ENCODE data around the gene KRT83. TPM values are rescaled to one million over a fixed set of nuclear protein-coding genes. Genes with fewer than 3 reads are reported as not detected.

The KRT83 gene
- total RNA-seq, 1 donor from 2014 or later = not detected

DNA sequence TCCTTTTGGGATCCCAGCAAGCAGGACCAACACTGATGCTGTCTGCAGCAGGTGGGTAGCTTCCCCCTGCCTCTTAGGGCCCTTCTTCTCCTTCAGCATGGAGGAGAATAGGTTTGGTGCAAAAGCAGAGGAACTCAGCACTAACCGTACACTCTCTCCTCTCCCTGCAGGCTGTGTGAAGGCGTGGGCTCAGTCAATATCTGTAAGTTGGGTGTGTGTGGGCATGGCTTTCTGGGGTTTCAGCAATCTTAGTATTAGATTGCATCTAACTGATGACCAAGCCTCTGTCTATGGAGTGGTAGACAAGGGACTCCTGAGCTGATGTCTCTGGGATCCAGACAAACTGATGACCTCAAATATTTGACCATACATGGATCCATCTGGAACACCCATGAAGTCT, 31.8 kb upstream of the KRT83 start:
- H3K36me3 ChIP-seq = no peaks in the 10 kb centered on the region
- intact Hi-C loops (cut with DNase I) = no loop called here
- DNase-seq (ENCODE audit: low spot score in 2 of 2) = peak in 1 of 2 donors; percentile 15

DNA sequence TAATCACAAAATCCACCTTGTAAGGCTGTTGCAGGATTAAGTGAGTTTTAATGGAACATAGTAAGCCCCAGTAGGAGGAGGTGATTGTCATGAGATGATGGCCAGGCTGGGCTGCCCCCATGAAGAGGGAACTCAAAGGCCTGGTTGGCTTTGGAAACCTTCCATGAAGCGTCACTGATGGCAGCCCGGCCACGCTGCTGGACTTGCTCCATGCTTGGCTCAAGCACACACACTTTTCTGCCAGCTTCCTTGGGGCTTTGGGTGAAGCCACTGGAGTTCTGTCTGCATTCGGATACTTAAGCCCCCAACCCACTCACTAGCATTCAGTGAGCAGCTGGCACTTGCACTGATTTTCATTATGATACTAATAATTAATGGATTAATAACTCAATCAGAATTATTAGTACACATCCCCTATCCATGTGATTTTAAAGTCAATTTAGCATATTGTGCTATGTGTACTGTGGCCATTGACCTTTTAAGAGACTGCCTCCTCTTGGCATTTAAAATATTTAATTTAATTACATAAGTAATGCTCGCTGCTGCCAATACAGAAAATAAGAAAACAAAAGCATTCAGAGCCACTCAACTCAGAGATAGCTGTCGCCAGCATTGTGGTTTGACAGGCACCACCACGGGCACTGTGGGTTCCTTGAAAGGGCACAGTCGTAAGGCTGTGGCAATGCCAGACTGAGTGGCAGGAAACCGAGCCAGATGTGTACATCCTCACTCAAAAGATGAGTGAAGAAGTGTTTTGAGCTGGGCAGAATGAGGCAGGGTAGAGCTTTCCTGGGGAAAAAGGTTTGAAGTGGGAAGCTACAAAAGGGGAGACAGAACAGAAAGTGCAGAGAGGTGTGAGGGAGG, 30.2 kb upstream of the KRT83 start:
- Histone ChIP-seq H3K27ac (no peak overlapping the region), H3K4me1 (peaks cover 0 to 3% of the 10 kb centered on the region in 2 donors), H3K4me3 (no peak overlapping the region), H3K27me3 (no peaks in the 10 kb centered on the region), H3K36me3 (no peaks in the 10 kb centered on the region), H3K9me3 (no peaks in the 10 kb centered on the region)
- peak in 1 of 2 donors; percentile 65 for DNase-seq (ENCODE audit: low spot score in 2 of 2)
- TF ChIP-seq, protein P1, sequence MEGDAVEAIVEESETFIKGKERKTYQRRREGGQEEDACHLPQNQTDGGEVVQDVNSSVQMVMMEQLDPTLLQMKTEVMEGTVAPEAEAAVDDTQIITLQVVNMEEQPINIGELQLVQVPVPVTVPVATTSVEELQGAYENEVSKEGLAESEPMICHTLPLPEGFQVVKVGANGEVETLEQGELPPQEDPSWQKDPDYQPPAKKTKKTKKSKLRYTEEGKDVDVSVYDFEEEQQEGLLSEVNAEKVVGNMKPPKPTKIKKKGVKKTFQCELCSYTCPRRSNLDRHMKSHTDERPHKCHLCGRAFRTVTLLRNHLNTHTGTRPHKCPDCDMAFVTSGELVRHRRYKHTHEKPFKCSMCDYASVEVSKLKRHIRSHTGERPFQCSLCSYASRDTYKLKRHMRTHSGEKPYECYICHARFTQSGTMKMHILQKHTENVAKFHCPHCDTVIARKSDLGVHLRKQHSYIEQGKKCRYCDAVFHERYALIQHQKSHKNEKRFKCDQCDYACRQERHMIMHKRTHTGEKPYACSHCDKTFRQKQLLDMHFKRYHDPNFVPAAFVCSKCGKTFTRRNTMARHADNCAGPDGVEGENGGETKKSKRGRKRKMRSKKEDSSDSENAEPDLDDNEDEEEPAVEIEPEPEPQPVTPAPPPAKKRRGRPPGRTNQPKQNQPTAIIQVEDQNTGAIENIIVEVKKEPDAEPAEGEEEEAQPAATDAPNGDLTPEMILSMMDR (IDR thresholded peaks at IDR 0.05) = no peak
- intact Hi-C loops (cut with DNase I) = no loop called here

More for the DNA sequence above, 31.8 kb upstream of the KRT83 start:
- H3K27me3 ChIP-seq = no peaks in the 10 kb centered on the region
- no peaks in the 10 kb centered on the region for H3K9me3 ChIP-seq
- TF ChIP-seq, protein P1 (IDR thresholded peaks at IDR 0.05) = no peak
- no peak overlapping the region for H3K27ac ChIP-seq
- no peak overlapping the region for H3K4me3 ChIP-seq
- H3K4me1 ChIP-seq = peaks cover 0 to 3% of the 10 kb centered on the region in 2 donors

DNA sequence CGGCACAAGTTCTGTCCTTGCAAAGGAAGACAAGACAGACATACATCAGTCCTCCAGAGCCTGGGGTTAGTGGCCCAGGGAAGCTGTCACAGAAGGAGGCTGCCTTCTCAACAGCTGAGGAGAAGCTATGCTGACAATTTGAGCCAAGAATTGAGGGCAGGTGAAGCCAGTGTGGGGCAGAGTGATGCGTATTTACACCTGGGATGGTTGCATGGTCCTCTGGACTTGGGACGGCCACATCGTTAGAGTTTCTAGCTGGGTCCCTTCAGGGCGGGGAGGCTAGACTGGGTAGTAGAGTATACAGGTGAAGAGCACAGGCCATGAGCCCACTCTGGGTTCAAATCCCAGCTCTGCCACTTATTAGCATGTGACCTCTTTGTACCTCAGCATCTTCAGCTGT, 29.6 kb upstream of the KRT83 start:
- no peaks in the 10 kb centered on the region for H3K9me3 ChIP-seq
- intact Hi-C loops (cut with DNase I) = no loop called here
- H3K36me3 ChIP-seq = no peaks in the 10 kb centered on the region
- TF ChIP-seq, protein P1 (IDR thresholded peaks at IDR 0.05) = no peak
- peak in 1 of 2 donors; percentile 40 for DNase-seq (ENCODE audit: low spot score in 2 of 2)
- no peak overlapping the region for H3K4me3 ChIP-seq
- peaks cover 0 to 3% of the 10 kb centered on the region in 2 donors for H3K4me1 ChIP-seq
- H3K27ac ChIP-seq = no peak overlapping the region
- H3K27me3 ChIP-seq = no peaks in the 10 kb centered on the region

DNA sequence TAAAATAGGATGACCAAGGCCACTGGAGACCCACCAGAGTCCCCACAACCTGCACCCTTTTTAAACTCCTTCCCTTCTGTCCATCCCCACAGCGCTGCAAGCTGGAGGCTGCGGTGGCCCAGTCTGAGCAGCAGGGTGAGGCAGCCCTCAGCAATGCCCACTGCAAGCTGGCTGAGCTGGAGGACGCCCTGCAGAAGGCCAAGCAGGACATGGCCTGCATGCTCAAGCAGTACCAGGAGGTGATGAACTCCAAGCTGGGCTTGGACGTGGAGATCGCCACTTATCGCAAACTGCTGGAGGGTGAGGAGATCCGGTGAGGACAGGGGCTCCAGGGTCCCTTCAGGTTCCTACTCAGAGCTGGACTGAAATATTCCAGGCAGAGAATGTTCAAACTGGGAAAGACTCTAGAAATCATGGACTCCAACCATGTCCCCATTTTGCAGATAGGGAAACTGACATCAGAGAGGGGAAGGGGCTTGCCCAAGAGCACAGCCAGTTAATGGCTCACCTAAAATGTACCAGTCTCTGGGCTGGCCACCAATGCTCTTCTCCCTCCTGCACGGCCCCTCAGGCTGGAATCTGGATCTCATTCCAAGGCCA, 28.9 kb upstream of the KRT83 start:
- TF ChIP-seq, protein P1 (IDR thresholded peaks at IDR 0.05) = no peak
- Histone ChIP-seq H3K36me3 (no peaks in the 10 kb centered on the region), H3K27me3 (no peaks in the 10 kb centered on the region), H3K4me1 (peaks cover 0 to 3% of the 10 kb centered on the region in 2 donors), H3K27ac (no peak overlapping the region), H3K4me3 (no peak overlapping the region), H3K9me3 (no peaks in the 10 kb centered on the region)
- peak in 1 of 2 donors; percentile 45 for DNase-seq (ENCODE audit: low spot score in 2 of 2)
- intact Hi-C loops (cut with DNase I) = no loop called here

DNA sequence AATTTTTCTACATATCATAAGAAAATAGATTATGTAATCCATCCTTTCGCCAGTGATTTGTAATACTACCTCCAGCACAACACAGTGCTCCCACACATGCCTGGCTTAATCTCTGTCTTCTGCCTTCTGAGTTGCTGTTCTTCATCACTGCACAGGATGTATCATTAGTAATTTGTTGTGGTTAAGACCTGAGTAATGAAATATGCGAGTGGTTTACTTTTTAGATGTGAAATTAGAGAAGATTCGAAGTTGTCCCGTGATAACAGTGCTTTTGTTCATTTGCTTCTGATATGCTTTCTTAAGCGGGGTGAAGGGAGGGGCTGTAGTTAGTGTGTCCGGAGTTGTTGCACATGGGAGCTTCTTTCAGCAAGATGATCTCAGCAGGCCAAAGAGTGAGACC, 28.0 kb upstream of the KRT83 start:
- Histone ChIP-seq H3K36me3 (no peaks in the 10 kb centered on the region), H3K4me1 (peaks cover 0 to 3% of the 10 kb centered on the region in 2 donors), H3K4me3 (no peak overlapping the region), H3K27me3 (no peaks in the 10 kb centered on the region), H3K27ac (no peak overlapping the region), H3K9me3 (no peaks in the 10 kb centered on the region)
- TF ChIP-seq, protein P1 (IDR thresholded peaks at IDR 0.05) = no peak
- DNase-seq (ENCODE audit: low spot score in 2 of 2) = no peak
- intact Hi-C loops (cut with DNase I) = no loop called here

All from ascending aorta (tissue), 2 donors.